NCI-H446 (cell line): Measurements from ENCODE around the gene NDUFA13.

Experiments
- DNase-seq, 2 experiments: peaks; one replicate each; lab custom pipeline; 2025; lab: John Stamatoyannopoulos, UW

Gene NDUFA13

DNA sequence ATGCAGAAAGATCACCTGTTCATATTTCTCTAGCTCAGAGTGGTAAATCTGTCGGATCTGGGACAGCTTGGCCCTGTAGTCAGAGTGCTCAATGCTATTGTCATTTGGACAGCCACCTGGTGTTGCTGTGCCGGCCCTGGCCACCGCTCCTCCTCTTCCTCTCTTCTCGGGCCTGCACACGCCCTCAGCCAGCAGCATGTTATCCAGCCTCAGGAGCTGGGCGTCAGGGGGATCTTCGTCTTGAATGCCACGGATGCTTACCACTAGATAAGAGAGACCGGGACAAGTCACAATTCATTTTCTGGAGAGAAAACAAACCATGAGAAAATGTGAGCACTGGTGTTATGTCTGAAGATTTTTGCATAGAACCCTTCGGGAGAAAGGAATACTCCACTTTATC, 54.5 kb downstream of the NDUFA13 start:
- DNase-seq, result no peak

DNA sequence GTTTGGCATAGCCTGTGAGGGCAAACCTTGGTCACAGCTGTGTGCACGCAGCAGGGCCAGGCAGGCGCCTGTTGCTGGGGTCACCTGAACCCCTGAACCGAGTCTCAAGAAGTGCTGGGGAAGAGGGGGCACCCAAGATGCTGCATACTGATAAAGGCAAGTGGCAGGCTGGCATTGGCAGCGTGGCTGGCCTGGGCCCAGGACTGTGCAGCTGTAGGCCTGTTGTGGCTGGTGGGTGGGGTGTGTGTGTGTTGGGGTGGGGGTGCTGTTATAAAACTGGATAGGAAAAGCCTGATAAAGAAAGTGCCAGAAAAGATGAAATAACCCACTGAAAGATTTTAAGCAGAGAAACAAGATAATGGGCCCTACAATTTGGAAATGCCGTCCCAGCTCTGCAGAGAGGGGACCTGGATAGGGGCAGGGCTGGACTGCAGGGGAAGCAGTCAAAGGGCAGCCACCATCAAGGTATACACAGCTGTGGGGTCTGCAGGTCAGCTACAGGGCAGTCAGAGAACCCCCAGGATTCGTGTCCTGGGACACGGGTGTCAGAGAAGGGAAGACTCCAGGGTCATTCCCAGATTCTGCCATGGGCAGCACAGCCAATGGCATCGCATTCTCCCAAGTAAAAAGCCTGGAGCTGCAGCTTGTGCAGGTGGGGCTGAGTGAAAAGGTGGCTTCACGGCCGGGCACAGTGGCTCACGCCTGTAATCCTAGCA, 55.2 kb downstream of the NDUFA13 start:
- no peak for DNase-seq

DNA sequence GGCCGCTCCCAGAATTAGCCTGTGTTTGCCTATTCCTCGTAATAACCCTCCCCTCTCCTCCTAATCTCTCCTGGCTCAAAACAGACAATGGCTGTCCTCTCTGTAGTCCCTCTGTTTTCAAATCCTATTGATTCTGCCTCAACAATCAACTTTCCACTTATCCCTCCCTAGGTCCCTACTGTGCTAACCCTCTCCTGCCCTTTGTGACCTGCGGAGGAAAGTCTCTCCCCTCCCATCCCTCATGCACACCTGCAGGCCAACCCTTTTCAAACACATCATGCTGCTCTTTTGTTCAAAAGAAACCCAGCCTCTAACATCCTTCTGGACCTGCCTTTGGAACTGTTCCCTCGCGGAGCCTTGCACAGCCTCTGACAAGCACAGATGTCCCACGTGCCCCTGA, 59.4 kb downstream of the NDUFA13 start:
- no peak for DNase-seq
